Panc1 (cell line): ENCODE data around the gene THBS2. TPM values are rescaled to one million over a fixed set of nuclear protein-coding genes. Genes with fewer than 3 reads are reported as not detected.

Experiments used
- ATAC-seq: fragments of 200-7000 bp; cut with Tn5 transposase; 2 replicates; pipeline ENCODE4 v1.9.1; 2020; ENCODE audit warnings: mild to moderate bottlenecking, moderate library complexity
- BruUV-seq: library from RNA; stranded (reverse); fragments of 400-500 nt; replicated peaks from 2 replicates; lab custom pipeline; 2021; lab: Mats Ljungman, UMichigan
- CTCF ChIA-PET: fragments of 300-600 bp; sonication (Branson Sonifier 250); formaldehyde crosslinking; loops from one replicate; lab custom pipeline; 2022; ENCODE audit warnings: antibody characterized with exemption; lab: Charles Lee
- POLR2A ChIA-PET: fragments of 300-600 bp; sonication (Branson Sonifier 250); formaldehyde crosslinking; loops from one replicate; lab custom pipeline; 2022; ENCODE audit warnings: antibody characterized with exemption; lab: Charles Lee
- DNase-seq: peaks from one replicate; pipeline ENCODE4 v3.0.0-alpha.2; 2010; ENCODE audit warnings: low read depth, low spot score
- H3K27ac ChIP-seq: 2 replicates; pipeline ENCODE4 v1.5.1; 2011; ENCODE audit warnings: mild to moderate bottlenecking, low read length, inconsistent platforms
- H3K27me3 ChIP-seq: fragments of 200-500 bp; sonication (Bioruptor generic); 2 replicates; pipeline ENCODE4 v1.6.0; 2014; ENCODE audit warnings: low read length, inconsistent platforms; ENCODE audit not compliant: control insufficient read depth, insufficient read depth
- H3K36me3 ChIP-seq: fragments of 200-500 bp; sonication (Bioruptor generic); 2 replicates; pipeline ENCODE4 v1.5.1; 2014; ENCODE audit warnings: inconsistent platforms, mild to moderate bottlenecking, low read length, moderate library complexity; ENCODE audit not compliant: control insufficient read depth, insufficient read depth
- H3K4me1 ChIP-seq: 2 replicates; pipeline ENCODE4 v1.5.1; 2011; ENCODE audit warnings: inconsistent platforms, mild to moderate bottlenecking, low read length, moderate library complexity; ENCODE audit not compliant: control insufficient read depth, insufficient read depth
- H3K4me3 ChIP-seq, 2 experiments: 2 replicates each; pipeline ENCODE4 v1.5.1; 2011 to 2012; ENCODE audit warnings: low read depth in 2 of 2, low read length in 2 of 2, mild to moderate bottlenecking in 2 of 2, inconsistent platforms in 1 of 2, moderate library complexity in 1 of 2
- H3K9me3 ChIP-seq: fragments of 200-500 bp; sonication (Bioruptor generic); 2 replicates; pipeline ENCODE4 v1.5.1; 2014; ENCODE audit warnings: low read depth, mild to moderate bottlenecking, inconsistent platforms, low read length, moderate library complexity; ENCODE audit not compliant: control insufficient read depth, insufficient read depth
- CTCF ChIP-seq: fragments of 450-650 bp; IDR thresholded peaks from 2 replicates; pipeline ENCODE4 v1.5.1; 2017; ENCODE audit warnings: mild to moderate bottlenecking
- POLR2AphosphoS5 ChIP-seq: IDR thresholded peaks from 2 replicates; pipeline ENCODE4 v1.6.1; 2012; ENCODE audit warnings: mild to moderate bottlenecking, low read depth, low read length, moderate library complexity
- SIN3A ChIP-seq: IDR thresholded peaks from 2 replicates; pipeline ENCODE4 v1.6.1; 2012; ENCODE audit warnings: low read depth, mild to moderate bottlenecking, low read length, moderate library complexity, borderline replicate concordance; ENCODE audit not compliant: insufficient read depth
- TCF7L2 ChIP-seq: IDR thresholded peaks from 2 replicates; pipeline ENCODE4 v1.6.1; 2011; ENCODE audit warnings: mild to moderate bottlenecking, low read depth, low read length, inconsistent platforms
- in situ Hi-C: cut with HindIII; loops from 2 replicates; pipeline ENCODE4 v1.10.0; 2016; ENCODE audit warnings: low sequenced_read_pairs, low pct_unique_long_range_greater_than_20kb
- intact Hi-C: fragments of 100-400 bp; cut with micrococcal nuclease; formaldehyde crosslinking; loops from one replicate; pipeline ENCODE4 v1.10.0; 2022; ENCODE audit not compliant: unreplicated experiment
- total RNA-seq: library from RNA; stranded (reverse); gene quantifications from one replicate; pipeline ENCODE4 v1.2.1, GENCODE V29; 2021; ENCODE audit not compliant: unreplicated experiment
- TF ChIP-seq, protein P1 (sequence below), 2 experiments: IDR thresholded peaks; 2 replicates each; pipeline ENCODE4 v1.6.1; 2011 to 2012; ENCODE audit warnings: low read depth in 2 of 2, control low read depth in 1 of 2, low read length in 1 of 2, mild to moderate bottlenecking in 1 of 2, moderate library complexity in 1 of 2; ENCODE audit not compliant: insufficient read depth in 1 of 2

Gene THBS2
- total RNA-seq, 1 experiment from 2014 or later = 0.05 TPM

DNA sequence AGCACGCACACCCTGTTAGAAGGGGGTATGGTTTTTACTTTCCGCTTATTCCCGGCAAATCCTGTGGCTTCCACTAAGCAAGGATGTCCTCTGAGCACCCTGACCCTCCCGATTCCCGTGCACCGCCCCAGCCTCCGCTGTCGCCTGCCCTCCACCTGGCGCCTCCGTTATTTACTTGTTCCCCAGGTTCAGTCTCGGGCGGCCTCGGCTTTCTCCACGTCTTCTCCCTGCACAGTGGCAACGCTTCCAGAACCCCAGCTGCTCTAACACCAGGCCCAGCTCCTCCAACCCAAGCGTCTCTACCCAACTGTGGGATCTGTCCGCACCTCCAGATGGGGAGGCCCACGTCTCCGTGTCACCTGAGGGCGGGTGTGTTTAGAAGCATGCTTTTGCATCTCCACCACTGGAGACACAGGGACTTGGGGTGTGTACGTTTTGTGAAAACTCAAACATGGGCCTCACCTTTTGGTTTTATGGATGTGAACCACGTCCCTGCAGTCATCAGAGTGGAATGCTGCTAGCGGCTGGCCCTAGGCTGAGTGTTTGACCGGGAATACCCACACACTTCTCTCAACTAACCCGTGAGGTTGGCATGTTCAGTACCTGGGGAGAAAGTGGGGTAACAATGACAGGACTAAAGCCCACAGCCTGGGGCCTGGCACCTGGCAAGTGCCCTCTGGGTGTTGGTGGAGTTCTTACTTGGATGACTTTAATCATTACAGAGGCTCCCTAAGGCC, 79.9 kb downstream of the THBS2 start:
- CTCF ChIA-PET = no interaction called here
- no TSS peak for BruUV-seq
- POLR2A ChIA-PET = no interaction called here
- no peak for DNase-seq
- H3K4me3 ChIP-seq = no peak overlapping the region
- ATAC-seq = peak; percentile 24; the same call in 1 of the 2 replicates
- H3K36me3 ChIP-seq = no peaks in the 10 kb centered on the region
- H3K27ac ChIP-seq = no peak overlapping the region
- peaks cover 7% of the 10 kb centered on the region; the same call in 1 of the 2 replicates for H3K4me1 ChIP-seq
- in situ Hi-C loops = no loop called here
- TF ChIP-seq TCF7L2 (no peak), SIN3A (no peak), POLR2AphosphoS5 (no peak), CTCF (no peak)
- TF ChIP-seq, protein P1, sequence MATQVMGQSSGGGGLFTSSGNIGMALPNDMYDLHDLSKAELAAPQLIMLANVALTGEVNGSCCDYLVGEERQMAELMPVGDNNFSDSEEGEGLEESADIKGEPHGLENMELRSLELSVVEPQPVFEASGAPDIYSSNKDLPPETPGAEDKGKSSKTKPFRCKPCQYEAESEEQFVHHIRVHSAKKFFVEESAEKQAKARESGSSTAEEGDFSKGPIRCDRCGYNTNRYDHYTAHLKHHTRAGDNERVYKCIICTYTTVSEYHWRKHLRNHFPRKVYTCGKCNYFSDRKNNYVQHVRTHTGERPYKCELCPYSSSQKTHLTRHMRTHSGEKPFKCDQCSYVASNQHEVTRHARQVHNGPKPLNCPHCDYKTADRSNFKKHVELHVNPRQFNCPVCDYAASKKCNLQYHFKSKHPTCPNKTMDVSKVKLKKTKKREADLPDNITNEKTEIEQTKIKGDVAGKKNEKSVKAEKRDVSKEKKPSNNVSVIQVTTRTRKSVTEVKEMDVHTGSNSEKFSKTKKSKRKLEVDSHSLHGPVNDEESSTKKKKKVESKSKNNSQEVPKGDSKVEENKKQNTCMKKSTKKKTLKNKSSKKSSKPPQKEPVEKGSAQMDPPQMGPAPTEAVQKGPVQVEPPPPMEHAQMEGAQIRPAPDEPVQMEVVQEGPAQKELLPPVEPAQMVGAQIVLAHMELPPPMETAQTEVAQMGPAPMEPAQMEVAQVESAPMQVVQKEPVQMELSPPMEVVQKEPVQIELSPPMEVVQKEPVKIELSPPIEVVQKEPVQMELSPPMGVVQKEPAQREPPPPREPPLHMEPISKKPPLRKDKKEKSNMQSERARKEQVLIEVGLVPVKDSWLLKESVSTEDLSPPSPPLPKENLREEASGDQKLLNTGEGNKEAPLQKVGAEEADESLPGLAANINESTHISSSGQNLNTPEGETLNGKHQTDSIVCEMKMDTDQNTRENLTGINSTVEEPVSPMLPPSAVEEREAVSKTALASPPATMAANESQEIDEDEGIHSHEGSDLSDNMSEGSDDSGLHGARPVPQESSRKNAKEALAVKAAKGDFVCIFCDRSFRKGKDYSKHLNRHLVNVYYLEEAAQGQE (IDR thresholded peaks at IDR 0.05; ENCODE audit: insufficient read depth in 1 of 2, low read depth in 2 of 2, low read length in 1 of 2) = no peak
- H3K27me3 ChIP-seq = no peaks in the 10 kb centered on the region
- no peaks in the 10 kb centered on the region for H3K9me3 ChIP-seq
- intact Hi-C loops = no loop called here

DNA sequence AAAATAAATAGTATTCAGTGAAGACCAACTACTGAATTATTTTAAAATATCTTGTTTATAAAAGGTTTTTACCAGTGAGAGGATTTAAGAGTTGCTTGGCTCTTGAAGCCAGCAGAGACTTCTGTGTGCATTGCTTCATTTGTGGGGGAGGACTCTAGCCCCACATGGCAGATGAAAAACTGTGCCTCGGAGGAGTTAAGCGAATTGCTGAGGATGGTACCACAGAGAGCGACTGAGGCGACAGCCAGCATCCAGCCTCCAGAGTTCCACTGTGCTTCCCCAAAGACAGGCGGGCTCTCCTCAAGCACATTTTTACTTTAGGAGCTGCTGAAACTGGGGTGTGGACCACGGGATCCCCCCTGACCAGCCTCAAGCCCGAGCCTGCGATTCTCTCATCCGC, 80.7 kb downstream of the THBS2 start:
- DNase-seq (no peak), ATAC-seq (no peak)
- CTCF ChIA-PET = no interaction called here
- no peak overlapping the region for H3K4me3 ChIP-seq
- H3K4me1 ChIP-seq = peaks cover 7% of the 10 kb centered on the region; the same call in 1 of the 2 replicates
- no peaks in the 10 kb centered on the region for H3K9me3 ChIP-seq
- H3K27me3 ChIP-seq = no peaks in the 10 kb centered on the region
- POLR2A ChIA-PET = no interaction called here
- intact Hi-C loops (no loop called here), in situ Hi-C loops (no loop called here)
- no peak for TF ChIP-seq CTCF
- TF ChIP-seq SIN3A = no peak
- TF ChIP-seq, protein P1 (IDR thresholded peaks at IDR 0.05; ENCODE audit: insufficient read depth in 1 of 2, low read depth in 2 of 2, low read length in 1 of 2) = no peak
- TF ChIP-seq TCF7L2 = no peak
- no peak for TF ChIP-seq POLR2AphosphoS5
- no TSS peak for BruUV-seq
- no peak overlapping the region for H3K27ac ChIP-seq
- H3K36me3 ChIP-seq = no peaks in the 10 kb centered on the region
